ENCODE data around the gene TSTD1. TPM values are rescaled to one million over a fixed set of nuclear protein-coding genes. Genes with fewer than 3 reads are reported as not detected.

The TSTD1 gene
- total and polyA plus RNA-seq, 8 donors, result 35.1 to 73.5 (median 45.7) TPM

DNA sequence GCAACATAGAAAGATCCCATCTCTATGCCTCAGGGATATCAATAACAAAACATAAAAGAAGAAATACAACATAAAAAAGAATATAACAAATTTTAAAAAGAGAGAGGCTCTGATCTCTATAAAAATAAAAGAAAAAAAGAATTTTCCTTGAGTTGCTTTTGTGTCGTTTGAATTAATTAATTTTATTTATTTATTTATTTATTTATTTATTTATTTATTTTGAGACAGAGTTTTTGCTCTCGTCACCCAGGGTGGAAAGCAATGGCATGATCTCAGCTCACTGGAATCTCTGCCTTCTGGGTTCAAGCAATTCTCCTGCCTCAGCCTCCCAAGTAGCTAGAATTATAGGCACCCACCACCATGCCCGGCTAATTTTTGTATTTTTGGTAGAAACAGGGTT lies 26.3 kb downstream of the TSTD1 start:
- ATAC-seq (no peak), DNase-seq (no peak)
- no peaks in the 10 kb centered on the region for H3K27me3 ChIP-seq
- no peaks in the 10 kb centered on the region for H3K36me3 ChIP-seq
- peaks cover 16 to 88% of the 10 kb centered on the region in 2 donors for H3K4me1 ChIP-seq
- no peaks in the 10 kb centered on the region for H3K9me3 ChIP-seq
- H3K4me3 ChIP-seq, result no peak overlapping the region
- H3K27ac ChIP-seq, result peak overlapping the region; percentile 91 to 93
- TF ChIP-seq, protein P1, sequence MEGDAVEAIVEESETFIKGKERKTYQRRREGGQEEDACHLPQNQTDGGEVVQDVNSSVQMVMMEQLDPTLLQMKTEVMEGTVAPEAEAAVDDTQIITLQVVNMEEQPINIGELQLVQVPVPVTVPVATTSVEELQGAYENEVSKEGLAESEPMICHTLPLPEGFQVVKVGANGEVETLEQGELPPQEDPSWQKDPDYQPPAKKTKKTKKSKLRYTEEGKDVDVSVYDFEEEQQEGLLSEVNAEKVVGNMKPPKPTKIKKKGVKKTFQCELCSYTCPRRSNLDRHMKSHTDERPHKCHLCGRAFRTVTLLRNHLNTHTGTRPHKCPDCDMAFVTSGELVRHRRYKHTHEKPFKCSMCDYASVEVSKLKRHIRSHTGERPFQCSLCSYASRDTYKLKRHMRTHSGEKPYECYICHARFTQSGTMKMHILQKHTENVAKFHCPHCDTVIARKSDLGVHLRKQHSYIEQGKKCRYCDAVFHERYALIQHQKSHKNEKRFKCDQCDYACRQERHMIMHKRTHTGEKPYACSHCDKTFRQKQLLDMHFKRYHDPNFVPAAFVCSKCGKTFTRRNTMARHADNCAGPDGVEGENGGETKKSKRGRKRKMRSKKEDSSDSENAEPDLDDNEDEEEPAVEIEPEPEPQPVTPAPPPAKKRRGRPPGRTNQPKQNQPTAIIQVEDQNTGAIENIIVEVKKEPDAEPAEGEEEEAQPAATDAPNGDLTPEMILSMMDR (IDR thresholded peaks at IDR 0.05), result no peak
- intact Hi-C loops (cut with DNase I), result no loop called here

DNA sequence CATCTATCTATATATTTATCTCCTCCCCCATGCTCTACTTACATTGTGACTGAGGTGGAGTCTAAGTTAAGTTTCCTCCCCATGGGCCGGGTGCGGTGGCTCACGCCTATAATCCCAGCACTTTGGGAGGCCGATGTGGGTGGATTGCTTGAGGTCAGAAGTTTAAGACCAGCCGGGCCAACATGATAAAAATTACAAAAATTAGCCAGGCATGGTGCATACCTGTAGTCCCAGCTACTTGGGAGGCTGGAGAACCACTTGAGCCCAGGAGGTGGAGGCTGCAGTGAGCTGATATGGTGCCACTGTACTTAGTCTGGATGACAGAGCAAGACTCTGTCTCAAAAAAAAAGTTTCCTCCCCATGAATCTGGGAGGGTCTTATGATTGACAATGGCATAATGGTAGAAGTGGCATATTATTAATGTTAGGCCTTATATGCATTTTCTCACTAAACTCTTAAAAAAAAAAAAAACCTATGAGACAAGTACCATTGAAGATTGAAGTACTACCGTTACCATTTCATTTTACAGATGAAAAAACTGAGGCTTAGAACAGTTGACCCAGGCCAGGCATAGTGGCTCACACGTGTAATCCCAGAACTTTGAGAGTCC lies 29.1 kb downstream of the TSTD1 start:
- Histone ChIP-seq H3K27me3 (no peaks in the 10 kb centered on the region), H3K4me3 (no peak overlapping the region), H3K36me3 (no peaks in the 10 kb centered on the region), H3K4me1 (peaks cover 16 to 81% of the 10 kb centered on the region in 2 donors), H3K27ac (peak overlapping the region in 1 of 2 donors; percentile 13), H3K9me3 (no peaks in the 10 kb centered on the region)
- TF ChIP-seq, protein P1 (IDR thresholded peaks at IDR 0.05), result no peak
- ATAC-seq, result peak; percentile 8
- DNase-seq, result no peak
- intact Hi-C loops (cut with DNase I), result no loop called here

DNA sequence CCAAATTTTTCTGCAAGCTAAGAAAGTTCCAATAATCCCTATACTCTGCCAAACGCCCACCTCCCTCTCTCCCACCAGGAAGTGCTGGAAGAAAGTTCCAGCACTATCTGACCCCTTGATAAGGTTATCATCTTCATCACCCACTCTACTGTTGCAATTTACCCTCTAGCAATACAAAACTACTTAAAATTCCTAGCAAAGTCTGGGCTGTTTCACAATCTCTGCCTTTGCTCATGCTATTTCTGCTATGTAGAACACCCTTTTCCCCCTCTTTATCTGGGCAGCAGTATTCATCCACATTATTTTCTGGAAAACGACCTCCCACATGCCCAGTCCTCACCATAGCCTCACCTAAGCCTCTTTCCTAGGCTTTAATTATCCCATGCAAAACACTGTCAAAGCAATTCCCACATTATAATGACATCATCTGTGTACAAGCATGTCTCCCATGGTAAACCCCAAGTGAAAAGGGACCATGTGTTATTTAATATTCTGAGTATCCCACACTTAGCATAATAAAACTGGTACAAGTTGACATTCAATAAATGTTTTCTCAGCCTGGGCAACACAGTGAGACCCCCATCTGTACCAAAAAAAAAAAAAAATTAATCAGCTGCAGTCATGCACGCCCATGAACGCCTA lies 29.8 kb downstream of the TSTD1 start:
- no peak overlapping the region for H3K4me3 ChIP-seq
- no peaks in the 10 kb centered on the region for H3K36me3 ChIP-seq
- no peaks in the 10 kb centered on the region for H3K9me3 ChIP-seq
- H3K4me1 ChIP-seq, result peaks cover 11 to 73% of the 10 kb centered on the region in 2 donors
- peak in 1 of 4 donors; percentile 62 for DNase-seq
- intact Hi-C loops (cut with DNase I), result no loop called here
- no peak overlapping the region for H3K27ac ChIP-seq
- TF ChIP-seq, protein P1 (IDR thresholded peaks at IDR 0.05), result no peak
- ATAC-seq, result peak; percentile 25
- H3K27me3 ChIP-seq, result no peaks in the 10 kb centered on the region

DNA sequence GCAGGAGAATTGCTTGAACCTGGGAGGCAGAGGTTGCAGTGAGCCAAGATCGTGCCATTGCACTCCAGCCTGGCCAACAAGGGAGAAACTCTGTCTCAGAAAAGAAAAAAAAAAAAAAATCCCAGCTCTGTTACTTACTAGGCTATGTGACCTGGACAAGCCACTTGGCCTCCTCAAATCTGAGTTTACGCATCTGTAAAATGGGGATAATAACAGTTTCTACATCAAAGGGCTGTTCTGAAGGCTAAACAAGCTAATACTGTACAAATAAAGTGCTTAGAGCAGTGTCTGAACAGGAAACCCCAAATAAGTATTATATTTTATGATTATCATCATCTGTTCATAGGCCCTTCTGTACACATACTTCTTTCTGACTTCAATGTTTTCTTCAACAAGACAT lies 31.4 kb downstream of the TSTD1 start:
- Histone ChIP-seq H3K27me3 (no peaks in the 10 kb centered on the region), H3K4me3 (no peak overlapping the region), H3K36me3 (no peaks in the 10 kb centered on the region), H3K9me3 (no peaks in the 10 kb centered on the region), H3K4me1 (peaks cover 0 to 61% of the 10 kb centered on the region in 2 donors), H3K27ac (peak overlapping the region in 1 of 2 donors; percentile 37)
- intact Hi-C loops (cut with DNase I), result no loop called here
- DNase-seq (no peak), ATAC-seq (no peak)
- TF ChIP-seq, protein P1 (IDR thresholded peaks at IDR 0.05), result no peak

GRCh38 chr1:161006563-161006962 lies 32.2 kb downstream of the TSTD1 start:
- TF ChIP-seq, protein P1 (IDR thresholded peaks at IDR 0.05), result no peak
- Histone ChIP-seq H3K9me3 (no peaks in the 10 kb centered on the region), H3K4me1 (peaks cover 0 to 59% of the 10 kb centered on the region in 2 donors), H3K27ac (no peak overlapping the region), H3K36me3 (no peaks in the 10 kb centered on the region), H3K4me3 (no peak overlapping the region), H3K27me3 (no peaks in the 10 kb centered on the region)
- ATAC-seq (no peak), DNase-seq (no peak)
- intact Hi-C loops (cut with DNase I), result no loop called here
